SH-SY5Y (cell line): Measurements from ENCODE around the gene PRTG.

Source experiments
- GATA2 ChIP-seq: IDR thresholded peaks from 2 replicates; pipeline ENCODE4 v1.6.1; 2011; ENCODE audit warnings: mild to moderate bottlenecking, low read depth, low read length
- GATA3 ChIP-seq: IDR thresholded peaks from 2 replicates; pipeline ENCODE4 v1.6.1; 2011; ENCODE audit warnings: low read depth, mild to moderate bottlenecking, low read length, moderate library complexity

The PRTG gene

GRCh38 chr15:55638764-55639163 is 104.2 kb downstream of the PRTG start:
- TF ChIP-seq GATA2 (no peak), GATA3 (no peak)

- TF ChIP-seq GATA2 (no peak), GATA3 (no peak)
These were observed 105.9 kb downstream of the PRTG start for GRCh38 chr15:55637086-55637485.

GRCh38 chr15:55633731-55634130 is 109.2 kb downstream of the PRTG start:
- TF ChIP-seq GATA3 (no peak), GATA2 (no peak)

GRCh38 chr15:55632434-55632833 is 110.5 kb downstream of the PRTG start:
- TF ChIP-seq GATA2, result no peak
- TF ChIP-seq GATA3, result no peak

- TF ChIP-seq GATA2 (no peak), GATA3 (no peak)
These were observed 112.1 kb downstream of the PRTG start for GRCh38 chr15:55630858-55631257.

- TF ChIP-seq GATA2, result no peak
- TF ChIP-seq GATA3, result no peak
These were observed 114.6 kb downstream of the PRTG start for GRCh38 chr15:55628369-55628730.

GRCh38 chr15:55627730-55628368 is 115.1 kb downstream of the PRTG start:
- TF ChIP-seq GATA3 (no peak), GATA2 (no peak)

- no peak for TF ChIP-seq GATA3
These were observed 123.2 kb downstream of the PRTG start for GRCh38 chr15:55619783-55620182.

GRCh38 chr15:55618387-55618786 is 124.6 kb downstream of the PRTG start:
- TF ChIP-seq GATA3 (no peak), GATA2 (no peak)

- TF ChIP-seq GATA2 (no peak), GATA3 (no peak)
These were observed 127.5 kb downstream of the PRTG start for GRCh38 chr15:55615445-55615844.

GRCh38 chr15:55613727-55614126 is 129.2 kb downstream of the PRTG start:
- TF ChIP-seq GATA2, result no peak
- TF ChIP-seq GATA3, result no peak

GRCh38 chr15:55606214-55606613 is 136.7 kb downstream of the PRTG start:
- TF ChIP-seq GATA2 (no peak), GATA3 (no peak)

GRCh38 chr15:55601374-55601773 is 141.6 kb downstream of the PRTG start:
- TF ChIP-seq GATA3 (no peak), GATA2 (no peak)

GRCh38 chr15:55599439-55599838 is 143.5 kb downstream of the PRTG start:
- TF ChIP-seq GATA2 (no peak), GATA3 (no peak)

GRCh38 chr15:55590788-55591187 is 152.2 kb downstream of the PRTG start:
- no peak for TF ChIP-seq GATA3
- no peak for TF ChIP-seq GATA2

- TF ChIP-seq GATA3, result no peak
- peak; percentile 51 for TF ChIP-seq GATA2
These were observed 153.7 kb downstream of the PRTG start for GRCh38 chr15:55589287-55589686.

GRCh38 chr15:55588815-55589115 is 154.2 kb downstream of the PRTG start:
- TF ChIP-seq GATA2, result no peak
- no peak for TF ChIP-seq GATA3
